Upper lobe of right lung (tissue), 1 donor: ENCODE measurements around the gene FSD2. TPM values are rescaled to one million over a fixed set of nuclear protein-coding genes. Genes with fewer than 3 reads are reported as not detected.

ENCODE experiments used
- ATAC-seq: fragments of 200-7000 bp; cut with Tn5 transposase; one replicate; pipeline ENCODE4 v1.9.1; 2020; ENCODE audit warnings: mild to moderate bottlenecking, moderate library complexity
- DNase-seq: peaks from one replicate; pipeline ENCODE4 v3.0.0-alpha.2; 2020
- H3K27ac ChIP-seq: fragments of 200-600 bp; one replicate; pipeline ENCODE4 v1.8.0; 2022
- H3K27me3 ChIP-seq: fragments of 200-600 bp; one replicate; pipeline ENCODE4 v1.8.0; 2022; ENCODE audit warnings: mild to moderate bottlenecking
- H3K36me3 ChIP-seq: fragments of 200-600 bp; one replicate; pipeline ENCODE4 v1.8.0; 2022
- H3K4me1 ChIP-seq: fragments of 200-600 bp; one replicate; pipeline ENCODE4 v1.8.0; 2022
- H3K4me3 ChIP-seq: fragments of 200-600 bp; one replicate; pipeline ENCODE4 v1.8.0; 2022; ENCODE audit warnings: mild to moderate bottlenecking
- H3K9me3 ChIP-seq: fragments of 200-600 bp; one replicate; pipeline ENCODE4 v1.8.0; 2022
- CTCF ChIP-seq: fragments of 200-600 bp; IDR thresholded peaks from one replicate; pipeline ENCODE4 v1.8.0; 2022; ENCODE audit warnings: antibody characterized with exemption
- intact Hi-C: fragments of 100-400 bp; cut with DNase I; formaldehyde crosslinking; loops from one replicate; pipeline ENCODE4 v1.11.0; 2022
- total RNA-seq: library from RNA; stranded (reverse); fragmentation: NEBNext Ultra II Directional; extraction: Animal tissue kit (Norgen Biotek cat#: 25700); gene quantifications from one replicate; pipeline ENCODE4 v1.2.1, GENCODE V29; 2021
- donor health status: DM: no; HTN: yes; CAD: no; lungs with severe emphysema.

FSD2 gene
- total RNA-seq, 1 donor from 2014 or later = not detected

- H3K9me3 ChIP-seq = no peaks in the 10 kb centered on the region
- TF ChIP-seq CTCF = no peak
- ATAC-seq = no peak
- intact Hi-C loops = no loop called here
- DNase-seq = no peak
- H3K27me3 ChIP-seq = no peaks in the 10 kb centered on the region
- no peaks in the 10 kb centered on the region for H3K36me3 ChIP-seq
- no peak overlapping the region for H3K4me3 ChIP-seq
- no peak overlapping the region for H3K27ac ChIP-seq
- no peaks in the 10 kb centered on the region for H3K4me1 ChIP-seq
These were observed 63.7 kb downstream of the FSD2 start for GRCh38 chr15:82742134-82742533.

GRCh38 chr15:82739086-82739485 is 66.8 kb downstream of the FSD2 start:
- H3K9me3 ChIP-seq = no peaks in the 10 kb centered on the region

GRCh38 chr15:82737975-82738374 is 67.9 kb downstream of the FSD2 start:
- no peak for TF ChIP-seq CTCF
- DNase-seq = no peak
- Histone ChIP-seq H3K27ac (no peak overlapping the region), H3K36me3 (no peaks in the 10 kb centered on the region), H3K27me3 (no peaks in the 10 kb centered on the region), H3K9me3 (no peaks in the 10 kb centered on the region), H3K4me3 (no peak overlapping the region), H3K4me1 (no peaks in the 10 kb centered on the region)
- no peak for ATAC-seq
- intact Hi-C loops = no loop called here

More at GRCh38 chr15:82739086-82739485, 66.8 kb downstream of the FSD2 start:
- DNase-seq (no peak), ATAC-seq (no peak)
- no peaks in the 10 kb centered on the region for H3K4me1 ChIP-seq
- H3K27me3 ChIP-seq = no peaks in the 10 kb centered on the region
- no peak overlapping the region for H3K27ac ChIP-seq
- intact Hi-C loops = no loop called here
- H3K4me3 ChIP-seq = no peak overlapping the region
- no peaks in the 10 kb centered on the region for H3K36me3 ChIP-seq
- TF ChIP-seq CTCF = no peak

- intact Hi-C loops = no loop called here
- Histone ChIP-seq H3K9me3 (no peaks in the 10 kb centered on the region), H3K36me3 (no peaks in the 10 kb centered on the region), H3K4me3 (no peak overlapping the region), H3K27ac (no peak overlapping the region), H3K27me3 (no peaks in the 10 kb centered on the region), H3K4me1 (no peaks in the 10 kb centered on the region)
- DNase-seq = no peak
- ATAC-seq = no peak
- no peak for TF ChIP-seq CTCF
These were observed 74.3 kb downstream of the FSD2 start for GRCh38 chr15:82731527-82731926.

GRCh38 chr15:82730022-82730530 is 75.8 kb downstream of the FSD2 start:
- Histone ChIP-seq H3K9me3 (no peaks in the 10 kb centered on the region), H3K4me3 (no peak overlapping the region), H3K27me3 (no peaks in the 10 kb centered on the region), H3K36me3 (no peaks in the 10 kb centered on the region), H3K4me1 (no peaks in the 10 kb centered on the region), H3K27ac (no peak overlapping the region)
- ATAC-seq (no peak), DNase-seq (no peak)
- intact Hi-C loops = no loop called here
- no peak for TF ChIP-seq CTCF

- H3K9me3 ChIP-seq = no peaks in the 10 kb centered on the region
These were observed 79.1 kb downstream of the FSD2 start for GRCh38 chr15:82726816-82727215.

More at GRCh38 chr15:82726816-82727215, 79.1 kb downstream of the FSD2 start:
- no peak overlapping the region for H3K27ac ChIP-seq
- TF ChIP-seq CTCF = no peak
- no peaks in the 10 kb centered on the region for H3K27me3 ChIP-seq
- intact Hi-C loops = no loop called here
- H3K4me3 ChIP-seq = no peak overlapping the region
- H3K36me3 ChIP-seq = no peaks in the 10 kb centered on the region
- ATAC-seq = no peak
- no peaks in the 10 kb centered on the region for H3K4me1 ChIP-seq
- no peak for DNase-seq
